Activated CD8-positive, alpha-beta memory T cell treated with anti-CD3 and anti-CD28 coated beads, Interleukin-2, amount 10 ng/mL, durations not matched to agents 7 days and 5 days (primary cell): ENCODE results near the gene GPR143. TPM values are rescaled to one million over a fixed set of nuclear protein-coding genes. Genes with fewer than 3 reads are reported as not detected.

Experiments
- ATAC-seq: fragments of 150-1000 bp; cut with Tn5 transposase; one replicate; pipeline ENCODE4 v1.10.0; 2021; ENCODE audit warnings: moderate library complexity
- CTCF ChIA-PET: fragments of 350-600 bp; sonication (Branson Sonifier 250); formaldehyde crosslinking; loops from one replicate; lab custom pipeline; 2021; ENCODE audit warnings: antibody characterized with exemption; lab: Charles Lee
- DNase-seq: peaks from one replicate; pipeline ENCODE4 v3.0.0-alpha.2; 2020
- H3K27ac Mint-ChIP-seq: one replicate; pipeline ENCODE4 v1.8.0; 2021; ENCODE audit warnings: mild to moderate bottlenecking, mixed read lengths
- H3K27me3 Mint-ChIP-seq: one replicate; pipeline ENCODE4 v1.8.0; 2021; ENCODE audit warnings: mixed read lengths
- H3K36me3 Mint-ChIP-seq: one replicate; pipeline ENCODE4 v1.8.0; 2021; ENCODE audit warnings: mild to moderate bottlenecking, mixed read lengths
- H3K4me1 Mint-ChIP-seq: one replicate; pipeline ENCODE4 v1.8.0; 2021; ENCODE audit warnings: mixed read lengths
- H3K4me3 Mint-ChIP-seq: one replicate; pipeline ENCODE4 v1.8.0; 2021; ENCODE audit warnings: mild to moderate bottlenecking, moderate library complexity, mixed read lengths
- H3K9me3 Mint-ChIP-seq: one replicate; pipeline ENCODE4 v1.8.0; 2022; ENCODE audit warnings: low read depth, mixed read lengths
- total RNA-seq, 2 experiments: library from RNA; stranded (reverse); gene quantifications; one replicate each; pipeline ENCODE4 v1.2.3, GENCODE V29; 2021

GPR143 gene
- total RNA-seq, 2 experiments from 2014 or later = not detected

- Mint-ChIP-seq H3K27ac (no peak overlapping the region), H3K27me3 (no peaks in the 10 kb centered on the region), H3K4me3 (no peak overlapping the region), H3K4me1 (peaks cover 4% of the 10 kb centered on the region), H3K9me3 (no peaks in the 10 kb centered on the region), H3K36me3 (peaks cover 32% of the 10 kb centered on the region)
- DNase-seq (no peak), ATAC-seq (no peak)
- CTCF ChIA-PET = no interaction called here
Observed at GRCh38 chrX:9687899-9688298, 77.7 kb downstream of the GPR143 start.

GRCh38 chrX:9683350-9683749 is 82.3 kb downstream of the GPR143 start:
- peaks cover 32% of the 10 kb centered on the region for H3K36me3 Mint-ChIP-seq
- CTCF ChIA-PET = no interaction called here
- no peak overlapping the region for H3K4me3 Mint-ChIP-seq
- H3K4me1 Mint-ChIP-seq = peaks cover 8% of the 10 kb centered on the region
- H3K27me3 Mint-ChIP-seq = no peaks in the 10 kb centered on the region
- ATAC-seq (no peak), DNase-seq (no peak)
- no peak overlapping the region for H3K27ac Mint-ChIP-seq
- H3K9me3 Mint-ChIP-seq = no peaks in the 10 kb centered on the region

- DNase-seq (no peak), ATAC-seq (no peak)
- Mint-ChIP-seq H3K36me3 (peaks cover 33% of the 10 kb centered on the region), H3K27ac (no peak overlapping the region), H3K27me3 (no peaks in the 10 kb centered on the region), H3K4me3 (no peak overlapping the region), H3K9me3 (no peaks in the 10 kb centered on the region), H3K4me1 (peaks cover 13% of the 10 kb centered on the region)
- CTCF ChIA-PET = no interaction called here
Observed at GRCh38 chrX:9682861-9683260, 82.8 kb downstream of the GPR143 start.

- no peaks in the 10 kb centered on the region for H3K9me3 Mint-ChIP-seq
- ATAC-seq (no peak), DNase-seq (no peak)
- no peak overlapping the region for H3K27ac Mint-ChIP-seq
- H3K36me3 Mint-ChIP-seq = peaks cover 37% of the 10 kb centered on the region
- H3K4me3 Mint-ChIP-seq = no peak overlapping the region
- CTCF ChIA-PET = no interaction called here
- H3K4me1 Mint-ChIP-seq = peaks cover 17% of the 10 kb centered on the region
- H3K27me3 Mint-ChIP-seq = no peaks in the 10 kb centered on the region
Observed at GRCh38 chrX:9682456-9682855, 83.2 kb downstream of the GPR143 start.

- H3K4me1 Mint-ChIP-seq = peaks cover 25% of the 10 kb centered on the region
- no peaks in the 10 kb centered on the region for H3K27me3 Mint-ChIP-seq
- no peak overlapping the region for H3K27ac Mint-ChIP-seq
- H3K4me3 Mint-ChIP-seq = no peak overlapping the region
- no peak for ATAC-seq
- H3K9me3 Mint-ChIP-seq = no peaks in the 10 kb centered on the region
- DNase-seq = no peak
- H3K36me3 Mint-ChIP-seq = peaks cover 43% of the 10 kb centered on the region
- CTCF ChIA-PET = no interaction called here
Observed at GRCh38 chrX:9681422-9681821, 84.2 kb downstream of the GPR143 start.

- H3K4me3 Mint-ChIP-seq = no peak overlapping the region
- DNase-seq (no peak), ATAC-seq (no peak)
- H3K27me3 Mint-ChIP-seq = no peaks in the 10 kb centered on the region
- peaks cover 45% of the 10 kb centered on the region for H3K36me3 Mint-ChIP-seq
- CTCF ChIA-PET = no interaction called here
- H3K27ac Mint-ChIP-seq = no peak overlapping the region
- peaks cover 25% of the 10 kb centered on the region for H3K4me1 Mint-ChIP-seq
- H3K9me3 Mint-ChIP-seq = peaks cover under 1% of the 10 kb centered on the region
Observed at GRCh38 chrX:9681011-9681410, 84.6 kb downstream of the GPR143 start.

- DNase-seq = no peak
- CTCF ChIA-PET = no interaction called here
Observed at GRCh38 chrX:9678215-9678965, 87.3 kb downstream of the GPR143 start.

GRCh38 chrX:9677098-9677739 is 88.4 kb downstream of the GPR143 start:
- Mint-ChIP-seq H3K4me1 (peaks cover 25% of the 10 kb centered on the region), H3K9me3 (peaks cover 2% of the 10 kb centered on the region), H3K4me3 (no peak overlapping the region), H3K36me3 (peaks cover 49% of the 10 kb centered on the region), H3K27ac (peak overlapping the region; percentile 83), H3K27me3 (no peaks in the 10 kb centered on the region)
- CTCF ChIA-PET = no interaction called here
- DNase-seq (peak; percentile 67), ATAC-seq (peak; percentile 95)

More at GRCh38 chrX:9678215-9678965, 87.3 kb downstream of the GPR143 start:
- H3K27ac Mint-ChIP-seq = no peak overlapping the region
- H3K36me3 Mint-ChIP-seq = peaks cover 43% of the 10 kb centered on the region
- no peak for ATAC-seq
- peaks cover 2% of the 10 kb centered on the region for H3K9me3 Mint-ChIP-seq
- no peaks in the 10 kb centered on the region for H3K27me3 Mint-ChIP-seq
- H3K4me3 Mint-ChIP-seq = no peak overlapping the region
- peaks cover 25% of the 10 kb centered on the region for H3K4me1 Mint-ChIP-seq

GRCh38 chrX:9676738-9677097 is 88.9 kb downstream of the GPR143 start:
- H3K4me3 Mint-ChIP-seq = no peak overlapping the region
- peak overlapping the region; percentile 83 for H3K27ac Mint-ChIP-seq
- no peak for DNase-seq
- ATAC-seq = no peak
- H3K36me3 Mint-ChIP-seq = peaks cover 50% of the 10 kb centered on the region
- CTCF ChIA-PET = no interaction called here
- H3K4me1 Mint-ChIP-seq = peaks cover 25% of the 10 kb centered on the region
- H3K9me3 Mint-ChIP-seq = peaks cover 2% of the 10 kb centered on the region
- H3K27me3 Mint-ChIP-seq = no peaks in the 10 kb centered on the region

- Mint-ChIP-seq H3K4me1 (peaks cover 25% of the 10 kb centered on the region), H3K36me3 (peaks cover 50% of the 10 kb centered on the region), H3K9me3 (peaks cover 2% of the 10 kb centered on the region), H3K4me3 (no peak overlapping the region), H3K27ac (no peak overlapping the region), H3K27me3 (no peaks in the 10 kb centered on the region)
- ATAC-seq (no peak), DNase-seq (no peak)
- CTCF ChIA-PET = no interaction called here
Observed at GRCh38 chrX:9676306-9676705, 89.3 kb downstream of the GPR143 start.

Other genes with a start within 250 kb of the GPR143 start
- gene SHROOM2, start 20.6 kb upstream of the GPR143 start, total RNA-seq = not detected
- gene CLDN34, start 201.5 kb upstream of the GPR143 start, total RNA-seq = not detected